HG03432 (cell line): Measurements from ENCODE around the gene MYOF.
A peak's percentile ranks its signal among the peaks of the same experiment; 100 is the strongest.
"Not testable (repeated sequence)": the region's sequence is repeated elsewhere in the genome, so short reads cannot be mapped to it uniquely, and the experiment has no call there.

Experiments used
- ATAC-seq: cut with Tn5 transposase; IDR thresholded peaks from one replicate; pipeline ENCODE4 v1.9.1; 2021; ENCODE audit warnings: mild to moderate bottlenecking, moderate library complexity; ENCODE audit not compliant: unreplicated experiment

Gene MYOF

DNA sequence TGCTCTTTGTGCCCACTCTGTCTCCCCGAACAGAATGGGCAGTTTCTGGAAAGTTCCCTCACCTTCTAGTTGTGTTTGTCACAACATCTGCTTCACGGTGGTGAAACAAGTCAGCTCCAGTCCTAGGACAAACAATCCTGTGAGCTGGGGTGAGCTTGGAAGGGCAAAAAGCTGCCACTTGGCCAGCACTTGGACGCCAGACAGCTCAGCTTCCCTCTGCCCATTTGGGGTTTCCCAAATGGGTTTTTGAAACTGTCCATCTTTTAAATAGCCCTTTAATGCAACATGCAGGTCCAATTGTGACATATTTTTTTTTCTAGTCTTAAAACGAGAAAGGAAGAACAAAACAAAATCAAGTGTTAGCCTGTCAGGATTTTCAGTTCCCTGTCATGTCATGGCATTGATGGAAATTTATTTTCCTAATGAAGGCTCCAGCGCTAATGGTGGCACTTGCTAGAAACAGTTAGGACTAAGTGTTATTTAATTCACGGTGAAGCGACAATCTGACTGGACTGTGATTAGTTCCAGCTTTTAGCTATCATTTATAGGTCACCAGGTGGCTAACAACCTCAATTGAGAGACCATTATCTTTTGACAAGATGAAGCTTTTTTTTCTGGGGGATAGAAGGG is 181.7 kb downstream of the MYOF start:
- ATAC-seq = no peak

- ATAC-seq = no peak
These were observed 182.4 kb downstream of the MYOF start for GRCh38 chr10:93299606-93300287.

- ATAC-seq = no peak
These were observed 182.9 kb downstream of the MYOF start for GRCh38 chr10:93299195-93299594.

DNA sequence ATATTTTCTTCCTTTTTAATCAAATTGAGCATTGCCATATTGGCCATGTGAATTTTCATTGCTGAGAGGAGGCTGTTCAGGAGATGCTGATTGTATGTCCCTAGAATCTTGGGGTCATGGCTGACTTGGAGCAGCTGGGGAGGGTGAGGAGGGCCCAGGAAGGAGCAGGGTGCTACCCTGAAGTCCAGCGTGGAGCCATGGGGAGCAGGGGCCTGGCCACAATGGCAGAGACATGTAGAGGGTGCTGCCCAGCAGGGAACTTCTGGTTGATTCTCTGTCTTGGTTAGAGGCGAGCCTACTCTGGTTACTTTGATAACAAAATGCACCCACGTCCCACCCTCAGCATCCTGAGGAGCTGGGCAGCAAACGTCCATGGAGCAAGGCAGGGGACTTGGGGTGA is 186.0 kb downstream of the MYOF start:
- ATAC-seq = no peak

- ATAC-seq = no peak
These were observed 188.1 kb downstream of the MYOF start for GRCh38 chr10:93293999-93294398.

GRCh38 chr10:93290661-93291354 is 191.3 kb downstream of the MYOF start:
- ATAC-seq = no peak

DNA sequence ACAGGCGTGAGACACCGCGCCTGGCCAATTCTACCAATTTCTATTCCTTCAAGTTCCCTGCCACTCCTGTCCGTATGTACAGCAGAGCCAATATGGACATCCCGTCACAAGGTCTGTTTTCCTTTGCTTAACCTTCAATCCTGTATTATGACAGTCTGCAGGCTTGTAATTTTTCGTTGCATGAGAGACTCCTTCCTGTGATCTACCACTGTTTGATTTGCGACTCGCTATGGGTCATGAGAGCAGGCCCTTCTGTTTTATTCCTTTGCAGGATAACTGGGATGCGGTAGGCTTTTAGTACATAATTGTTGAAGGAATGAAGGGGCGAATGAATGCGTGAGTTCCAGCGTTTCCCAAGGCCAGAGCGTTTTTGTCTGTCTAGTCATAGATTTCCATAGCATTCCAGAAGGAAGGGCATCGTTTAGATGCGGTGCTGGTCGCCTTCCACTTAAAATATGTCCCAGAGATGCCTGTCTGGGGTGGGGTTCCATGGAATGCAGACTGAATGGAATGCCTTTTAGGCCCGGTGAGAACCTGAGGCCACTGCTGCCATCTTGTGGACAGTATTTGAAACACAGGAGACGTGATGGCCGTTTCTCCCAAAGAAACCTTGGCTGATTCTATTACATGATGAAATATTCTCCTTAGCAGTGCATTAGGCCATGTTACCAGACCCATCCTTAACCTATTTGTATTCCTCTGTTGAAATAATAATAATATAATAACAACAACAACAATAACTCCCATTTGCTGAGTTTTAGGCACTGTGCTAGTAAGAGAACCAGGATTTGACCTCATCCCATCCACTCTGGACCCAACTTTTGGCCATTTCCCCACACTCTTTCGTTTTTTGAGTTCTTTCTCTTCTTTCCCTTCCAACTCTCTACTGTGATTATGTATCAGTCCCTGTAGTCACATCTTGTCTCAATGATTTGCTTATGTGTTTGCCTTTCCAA is 193.2 kb downstream of the MYOF start:
- no peak for ATAC-seq

DNA sequence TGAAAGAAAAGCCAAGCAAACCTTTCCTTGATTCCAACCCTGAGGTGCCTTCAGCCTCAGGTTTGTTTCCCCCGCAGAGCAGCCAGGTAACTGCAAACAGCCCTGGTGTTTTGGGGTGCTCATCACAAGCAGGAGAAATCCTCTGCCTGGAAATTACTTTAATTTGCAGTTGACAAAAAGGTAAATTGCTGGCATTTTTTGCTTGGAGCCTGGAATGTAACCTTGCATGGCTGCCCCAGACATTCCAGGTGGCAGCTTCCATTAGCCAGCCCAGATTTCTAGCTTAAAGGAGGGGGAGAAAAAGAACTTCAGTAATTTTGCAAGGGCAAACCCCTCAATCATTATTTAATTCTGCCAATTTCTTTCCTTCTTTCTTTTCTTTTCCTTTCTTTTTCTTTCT is 194.4 kb downstream of the MYOF start:
- ATAC-seq = no peak

DNA sequence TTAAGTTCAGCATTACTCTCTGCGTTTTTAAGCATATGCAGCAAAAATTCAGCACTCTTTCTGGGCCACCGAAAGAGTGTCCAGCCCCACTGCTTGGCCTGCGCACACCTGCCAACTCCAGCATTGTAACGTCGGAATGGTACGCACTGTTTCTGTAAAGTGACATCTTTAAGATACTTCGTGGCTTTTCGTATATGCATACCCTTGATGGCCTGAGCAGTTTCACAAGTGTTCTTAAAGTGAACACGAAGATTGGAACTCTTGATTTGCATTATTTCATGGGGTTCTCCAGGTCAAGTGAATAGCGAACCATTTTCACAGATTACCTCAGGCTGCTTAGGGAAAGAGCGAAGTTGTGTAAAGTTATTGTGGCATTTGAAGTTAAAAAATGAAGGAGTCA is 197.9 kb downstream of the MYOF start:
- not testable (repeated sequence) for ATAC-seq

DNA sequence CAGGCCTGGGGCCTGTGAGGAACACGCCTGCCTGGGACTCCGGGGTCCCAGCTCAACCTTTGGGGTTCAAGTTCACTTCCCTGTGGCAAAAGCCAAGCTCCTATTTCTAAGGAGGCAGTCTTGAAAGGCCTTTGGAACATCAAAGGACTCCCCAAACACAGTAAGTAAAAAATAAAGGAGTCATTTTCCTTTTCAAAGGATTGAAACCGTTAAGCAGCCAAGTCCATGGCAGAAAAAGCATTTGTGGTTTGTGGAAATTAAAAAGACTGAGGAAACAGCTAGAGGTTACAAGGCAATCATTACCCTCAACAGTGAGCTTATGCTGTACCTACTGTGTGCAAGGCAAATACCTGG is 200.8 kb downstream of the MYOF start:
- no peak for ATAC-seq

GRCh38 chr10:93280699-93281366 is 201.3 kb downstream of the MYOF start:
- no peak for ATAC-seq

DNA sequence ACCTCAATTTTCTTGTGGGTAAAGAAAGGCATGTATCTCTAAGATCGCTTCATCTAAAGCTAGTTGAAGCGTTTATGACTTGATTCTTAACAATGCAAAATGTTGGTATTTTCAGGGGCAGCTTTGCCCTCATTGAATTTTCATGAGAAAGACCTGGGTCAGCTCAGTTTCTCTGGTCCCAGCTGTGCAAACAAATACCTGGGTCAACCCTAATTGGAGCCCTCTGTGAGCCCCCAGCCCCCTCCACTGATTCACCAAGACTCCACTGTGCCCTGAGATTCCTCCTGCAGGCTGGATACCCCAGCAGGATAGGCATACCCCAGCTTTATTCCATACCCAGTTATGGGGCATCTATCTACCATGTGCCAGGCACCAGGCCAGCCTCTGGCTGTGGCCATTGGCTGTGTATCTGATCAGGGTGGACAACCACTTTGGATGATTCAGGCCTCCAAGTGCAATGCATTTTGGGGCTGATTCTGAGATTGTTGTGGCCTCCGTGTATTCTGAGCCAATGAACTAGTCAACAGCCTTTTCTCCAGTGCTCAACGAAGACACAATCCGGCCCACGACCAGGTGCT is 201.9 kb downstream of the MYOF start:
- no peak for ATAC-seq

DNA sequence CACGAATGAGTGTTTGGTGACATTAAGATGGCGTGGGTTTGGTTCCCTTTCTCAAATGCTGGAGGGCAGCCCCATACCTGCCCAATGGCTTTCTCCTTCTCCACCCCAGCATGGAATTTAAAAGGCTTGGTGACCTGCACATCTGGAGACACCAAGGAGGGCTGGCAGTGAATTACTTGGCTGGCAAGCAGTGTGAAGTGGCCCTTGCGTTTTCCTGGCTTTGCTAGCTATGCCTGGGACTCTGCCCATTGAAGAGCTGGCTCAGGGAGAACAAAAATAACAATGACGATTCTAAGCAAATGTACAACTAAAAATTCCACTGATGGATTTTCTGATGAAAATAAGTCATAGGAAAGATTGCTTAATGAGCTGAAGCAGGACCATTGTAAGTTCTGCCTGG is 204.8 kb downstream of the MYOF start:
- no peak for ATAC-seq

- no peak for ATAC-seq
These were observed 207.7 kb downstream of the MYOF start for GRCh38 chr10:93274419-93274818.

GRCh38 chr10:93272884-93273675 is 209.1 kb downstream of the MYOF start:
- ATAC-seq = no peak

GRCh38 chr10:93271347-93271746 is 210.8 kb downstream of the MYOF start:
- no peak for ATAC-seq

DNA sequence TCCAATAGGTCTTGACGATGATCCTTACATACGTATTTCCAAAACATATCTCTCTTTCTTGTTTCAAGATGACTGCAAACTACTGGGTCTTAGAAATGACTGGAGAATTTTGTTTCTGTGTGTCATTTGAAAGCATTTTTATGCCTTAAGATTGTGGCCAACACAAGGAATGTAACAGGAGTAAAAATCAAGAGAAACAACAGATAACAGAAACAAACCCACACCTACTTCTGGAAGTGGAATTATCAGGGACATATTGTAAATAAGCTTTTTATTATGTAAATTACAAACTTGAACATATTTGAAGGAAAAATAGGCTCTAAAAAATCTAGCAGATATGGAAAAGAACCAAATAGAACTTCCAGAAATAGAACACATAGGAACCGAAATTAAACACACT is 212.9 kb downstream of the MYOF start:
- no peak for ATAC-seq

DNA sequence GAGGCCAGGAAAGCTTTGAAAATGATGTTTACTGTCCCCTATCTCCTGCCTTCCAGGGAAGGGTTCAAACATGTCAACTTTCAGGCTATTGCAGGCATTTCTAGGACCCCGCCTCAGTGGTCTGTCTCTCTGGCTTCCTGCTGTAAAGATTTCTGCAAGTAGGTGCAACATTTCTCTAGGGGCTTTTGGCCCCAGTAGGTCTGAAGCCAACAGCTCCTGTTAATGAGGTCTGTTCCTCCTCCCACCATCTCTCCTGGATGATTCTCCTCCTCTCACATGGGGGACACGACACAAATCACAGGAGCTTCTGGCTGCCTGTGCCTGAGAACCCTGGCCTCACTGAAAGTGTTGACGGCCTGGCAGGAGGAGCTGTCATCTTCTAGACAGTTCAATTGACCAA is 214.1 kb downstream of the MYOF start:
- no peak for ATAC-seq

DNA sequence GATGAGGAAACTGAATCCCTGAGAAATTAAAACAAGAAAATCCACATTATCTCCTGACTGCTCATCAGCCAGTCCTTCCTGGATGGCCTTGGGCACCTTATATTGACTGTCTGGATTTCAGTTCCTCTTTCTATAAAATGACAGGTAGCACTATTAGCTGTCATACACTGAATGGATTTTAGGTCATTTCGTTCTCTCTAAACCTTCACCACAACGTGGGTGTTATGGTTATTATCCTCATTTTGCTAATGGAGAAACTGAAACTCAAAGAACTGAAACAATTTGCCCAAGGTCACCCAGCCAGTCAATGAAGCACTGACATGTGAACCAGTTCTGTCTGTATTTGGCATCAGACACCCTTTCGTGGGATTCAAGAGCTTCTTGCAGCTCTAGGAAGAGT is 214.6 kb downstream of the MYOF start:
- peak; percentile 98 for ATAC-seq

DNA sequence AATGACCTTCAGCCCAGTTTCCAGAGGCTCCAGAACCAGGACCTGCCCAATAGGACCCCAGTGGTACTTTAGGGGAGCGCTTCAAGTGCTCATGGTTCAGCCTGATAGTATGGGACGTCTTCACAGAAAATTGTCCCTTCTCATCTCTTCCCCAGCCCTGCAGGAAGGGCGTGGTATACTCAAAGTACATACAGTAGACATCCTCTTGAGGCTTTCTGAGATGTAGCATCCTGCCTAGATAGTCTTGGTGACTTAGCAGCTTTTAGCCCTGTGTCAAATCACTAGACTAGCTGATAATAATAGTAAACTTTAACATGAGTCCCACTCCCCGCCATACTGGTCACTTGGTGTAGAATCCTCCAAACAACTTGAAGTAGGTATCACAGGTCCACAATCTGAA is 215.3 kb downstream of the MYOF start:
- ATAC-seq = no peak
